DMS53 treated with DMSO at 0.1 percent for 48 hours (cell line): Measurements from ENCODE around the gene CST9L.
"Not testable (repeated sequence)": the region's sequence is repeated elsewhere in the genome, so short reads cannot be mapped to it uniquely, and the experiment has no call there.

Experiments
- DNase-seq: peaks from one replicate; lab custom pipeline; 2025; ENCODE audit not compliant: unreplicated experiment; lab: John Stamatoyannopoulos, UW

The CST9L gene

DNA sequence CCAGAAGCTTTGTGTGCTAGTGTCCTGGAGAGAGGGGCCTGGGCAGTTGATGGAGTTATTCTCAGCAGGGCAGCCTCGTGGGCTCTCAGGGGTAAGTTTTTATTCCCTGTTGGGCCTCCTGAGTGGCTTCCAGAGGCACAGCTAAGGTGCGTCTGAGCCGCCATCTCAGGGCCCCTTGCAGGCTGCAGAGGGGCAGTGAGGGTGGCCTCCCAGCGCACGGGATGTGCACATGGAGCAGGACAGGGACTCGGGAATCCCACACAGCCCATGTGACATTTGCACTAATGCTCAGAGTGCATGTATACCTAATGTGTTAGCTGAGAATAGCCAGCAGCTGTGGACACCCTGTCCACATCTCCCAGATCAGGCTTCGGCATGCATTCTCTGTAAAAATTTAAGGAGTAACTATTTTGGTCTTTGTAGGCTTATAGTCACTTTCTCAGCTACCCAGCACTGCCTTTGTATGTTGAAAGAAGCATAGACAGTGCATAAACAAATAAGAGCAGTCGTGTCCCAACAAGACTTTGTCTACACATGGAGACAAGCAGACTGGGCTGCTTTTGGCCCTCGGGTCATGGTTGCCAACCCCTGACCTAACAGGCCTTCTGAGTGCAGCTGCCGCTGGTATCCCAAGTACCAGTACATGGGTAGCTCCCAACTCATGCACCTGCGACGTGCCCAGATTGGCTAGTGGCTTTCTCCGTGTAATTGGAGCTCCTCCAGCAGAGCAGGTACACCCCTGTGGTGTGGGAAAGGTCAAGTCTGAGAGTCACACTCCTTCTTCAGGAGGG, 18.6 kb upstream of the CST9L start:
- no peak for DNase-seq

DNA sequence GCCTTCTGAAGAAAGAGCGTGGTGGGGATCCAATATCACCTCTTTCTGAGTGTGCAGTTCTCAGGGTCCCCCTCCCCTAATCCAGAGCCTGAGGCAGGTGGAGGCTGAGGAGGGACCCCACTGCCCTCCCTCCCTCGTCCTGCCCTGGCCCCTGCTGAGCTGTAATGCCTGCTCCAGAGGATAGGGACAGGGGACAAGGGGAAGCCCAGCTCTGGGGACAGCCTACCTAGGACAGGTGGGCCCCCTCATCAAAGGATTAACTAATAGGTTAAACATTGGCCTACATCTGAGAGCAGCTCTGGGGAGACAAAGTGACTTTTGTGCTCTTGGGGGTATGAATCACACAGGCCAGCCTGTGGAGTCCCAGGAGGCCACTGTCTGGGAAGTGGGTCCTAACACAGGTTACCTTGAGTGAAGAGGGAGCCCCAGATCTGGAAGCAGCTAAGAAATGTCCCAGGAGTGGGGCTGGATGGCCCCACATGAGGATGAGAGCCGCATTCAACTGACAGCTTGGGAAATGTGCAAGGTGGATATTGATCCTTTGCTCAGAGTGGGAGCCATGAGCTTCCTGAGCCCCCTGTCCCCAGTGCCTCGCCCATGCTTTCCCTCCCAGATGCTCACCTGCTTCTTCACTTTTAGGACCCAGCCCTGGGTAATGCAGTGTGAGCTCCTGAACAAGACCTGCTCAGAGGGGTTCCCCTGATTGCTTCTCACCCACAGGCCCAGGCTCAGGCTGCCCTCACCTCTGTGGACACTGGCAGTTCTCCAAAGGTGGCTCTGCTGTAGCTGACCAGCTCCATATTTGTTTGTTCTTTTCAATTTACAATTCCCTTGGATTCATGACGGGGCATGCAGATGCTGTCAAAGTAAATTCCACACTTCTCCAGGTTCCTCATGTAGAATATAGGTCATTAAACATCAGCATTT, 17.8 kb upstream of the CST9L start:
- DNase-seq, result no peak

DNA sequence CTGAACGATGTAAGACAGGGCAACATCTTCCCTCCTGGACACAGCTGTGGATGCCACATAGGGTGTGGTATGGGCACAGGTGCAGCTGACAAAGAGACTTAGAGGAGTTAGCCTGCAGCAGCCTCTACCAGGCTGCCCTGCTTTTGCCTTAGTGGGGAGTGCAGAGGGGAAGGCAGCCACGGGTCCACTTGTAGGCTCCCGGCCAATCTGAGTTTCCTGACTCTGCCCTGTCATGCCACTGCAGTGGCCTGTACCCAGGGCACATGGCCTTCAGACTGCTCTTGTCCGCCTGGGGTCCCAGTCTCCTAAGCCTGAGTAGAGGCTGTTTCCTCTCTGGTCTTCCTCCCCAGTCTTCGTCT, 17.1 kb upstream of the CST9L start:
- no peak for DNase-seq

DNA sequence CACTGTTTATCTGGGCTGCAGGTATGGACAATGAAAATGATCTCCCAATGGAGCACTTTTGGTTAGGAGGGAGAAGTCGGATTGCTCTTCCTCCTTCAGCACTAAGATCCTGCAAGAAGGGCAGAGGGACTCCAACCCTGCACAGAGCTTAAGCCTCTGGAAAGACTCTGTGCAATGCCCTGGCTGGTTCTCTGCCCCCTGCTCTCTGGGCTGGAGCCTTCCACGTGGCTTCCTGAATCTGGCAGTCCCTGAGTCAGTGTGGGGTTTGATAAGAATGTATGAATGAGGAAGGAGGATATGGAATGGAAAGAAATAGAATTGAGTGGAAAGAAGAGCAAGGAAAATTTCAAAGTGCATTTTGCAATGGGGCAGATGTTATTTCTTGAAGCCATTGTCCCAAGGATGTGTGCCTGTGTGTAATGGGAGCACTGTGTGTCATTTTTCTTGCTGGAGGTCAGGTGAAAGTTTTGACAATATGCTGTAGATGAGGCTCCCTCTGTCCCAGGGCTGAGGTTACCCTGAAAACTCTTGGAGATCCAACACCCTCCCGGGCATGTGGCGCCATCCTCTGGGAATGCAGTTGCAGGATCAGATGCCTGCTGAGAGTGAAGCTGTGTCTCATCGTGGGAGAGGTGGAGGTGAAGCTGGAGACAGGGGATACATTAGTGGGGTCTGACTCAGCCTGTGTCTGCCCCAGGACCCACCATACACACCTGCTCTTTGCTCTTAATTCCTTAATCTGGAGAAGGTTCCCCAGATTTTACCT, 16.3 kb upstream of the CST9L start:
- no peak for DNase-seq

DNA sequence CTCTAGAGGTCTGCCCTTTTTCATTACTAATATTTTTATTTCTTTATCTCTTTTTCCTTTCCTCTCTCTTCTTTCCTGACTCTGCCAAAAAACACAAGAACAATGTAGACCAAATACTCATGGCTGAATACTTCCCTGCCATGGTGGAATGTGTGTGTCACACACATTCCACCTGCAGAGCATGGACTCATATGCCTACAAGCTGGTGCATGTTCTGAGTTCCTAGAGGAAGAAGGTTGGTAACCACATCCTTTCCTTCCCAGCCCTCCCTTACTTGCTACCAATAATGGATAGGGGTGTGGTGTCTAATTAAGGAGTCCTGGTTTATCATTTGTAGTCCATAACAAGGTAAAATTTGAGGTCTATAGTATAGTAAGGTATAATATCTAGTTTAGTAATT, 15.2 kb upstream of the CST9L start:
- DNase-seq, result no peak

DNA sequence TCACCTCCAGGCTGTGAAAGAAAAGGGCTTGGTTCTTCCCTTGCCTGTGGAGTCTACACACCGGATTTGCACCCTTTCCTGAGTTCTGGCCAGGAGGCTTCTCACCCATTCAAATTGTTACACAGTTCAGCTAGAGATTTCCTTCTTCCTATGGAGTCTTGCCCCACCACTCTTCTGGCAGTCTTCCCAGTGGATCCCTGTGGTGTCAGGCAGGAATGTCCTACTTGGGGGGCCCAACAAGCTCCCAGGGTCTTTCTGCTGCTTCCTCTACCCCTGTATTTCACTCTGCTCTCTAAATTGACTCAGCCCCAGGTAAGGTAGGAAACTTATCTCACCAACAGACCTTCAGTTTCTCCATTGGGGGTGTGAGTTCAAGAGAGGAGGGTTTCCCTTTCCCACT, 14.0 kb upstream of the CST9L start:
- no peak for DNase-seq

DNA sequence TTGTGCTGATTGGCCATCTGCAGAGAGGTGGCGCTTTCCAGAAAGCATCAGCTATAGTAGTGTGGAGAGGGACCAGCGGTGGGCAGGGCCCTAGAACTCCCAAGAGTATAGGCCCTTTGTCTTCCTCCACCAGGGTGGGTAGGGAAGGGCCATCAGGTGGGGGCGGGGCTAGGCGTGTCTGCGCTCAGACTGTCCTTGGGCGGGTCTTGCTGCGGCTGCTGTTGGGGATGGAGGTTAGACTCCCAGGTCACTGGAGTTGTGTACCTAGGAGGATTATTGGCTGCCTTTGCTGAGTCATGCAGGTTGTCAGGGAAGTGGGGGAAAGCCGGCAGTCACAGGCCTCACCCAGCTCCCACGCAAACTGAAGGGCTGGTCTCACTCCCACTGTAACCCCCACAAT, 13.5 kb upstream of the CST9L start:
- not testable (repeated sequence) for DNase-seq

DNA sequence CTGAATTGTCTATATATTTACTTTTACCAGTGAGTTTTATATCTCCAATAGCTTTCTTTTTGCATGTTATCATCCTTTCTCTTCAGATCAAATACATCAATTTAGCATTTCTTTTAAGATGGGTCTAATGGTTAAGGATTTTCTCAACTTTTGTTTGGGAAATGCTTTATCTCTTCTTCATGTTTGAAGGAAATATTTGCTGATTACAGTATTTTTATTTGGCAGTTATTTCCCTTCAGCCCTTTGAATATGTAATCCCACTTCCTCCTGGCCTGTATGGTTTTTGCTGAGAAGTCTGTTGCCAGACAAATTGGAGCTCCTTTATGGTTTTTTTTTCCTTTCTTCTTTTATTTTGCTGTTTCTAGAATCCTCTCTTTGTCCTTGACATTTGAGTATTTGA, 6.7 kb upstream of the CST9L start:
- DNase-seq, result no peak

DNA sequence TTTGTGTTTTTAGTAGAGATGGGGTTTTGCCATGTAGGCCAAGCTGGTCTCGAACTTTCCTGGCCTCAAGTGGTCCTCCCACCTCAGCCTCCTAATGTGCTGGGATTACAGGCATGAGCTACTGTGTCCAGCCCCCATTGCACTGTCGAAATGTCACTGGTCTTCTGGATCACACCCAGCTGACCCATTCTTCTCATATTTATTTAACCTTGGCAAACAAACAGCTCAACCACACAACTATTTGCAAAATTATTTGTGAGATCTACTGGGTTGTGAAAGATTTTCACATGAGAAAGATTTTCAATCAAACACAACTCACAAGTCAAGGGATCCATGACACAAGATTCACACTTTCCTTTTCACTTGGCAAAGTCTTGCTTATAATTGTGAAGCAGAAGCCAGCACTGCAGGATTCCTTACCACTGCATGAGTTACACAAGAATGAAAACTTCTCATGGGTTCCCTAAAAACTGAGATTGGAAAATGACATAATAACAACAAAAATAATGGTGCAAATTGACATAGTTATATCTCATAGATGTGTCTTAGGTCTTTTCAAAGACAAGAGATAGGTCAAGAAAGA, 2.0 kb upstream of the CST9L start:
- no peak for DNase-seq

DNA sequence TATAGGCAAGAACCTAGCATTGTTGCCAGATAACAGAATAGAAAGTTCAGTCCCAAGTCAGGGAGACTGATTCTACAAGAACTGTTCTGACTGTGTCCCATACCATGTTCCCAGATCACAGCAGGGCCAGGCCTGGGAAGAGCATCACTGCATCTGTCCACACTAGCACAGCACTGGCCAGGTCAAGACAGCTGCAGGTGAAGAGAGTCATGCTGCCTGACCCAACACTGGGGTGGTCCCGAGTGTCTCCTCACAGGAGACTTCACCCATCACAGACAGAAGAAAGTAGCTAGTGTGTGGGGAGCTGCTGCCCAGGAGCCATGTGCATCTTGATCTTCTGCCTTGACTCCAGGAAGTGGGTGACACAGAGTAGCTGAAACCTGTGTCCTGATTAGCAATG, 1.3 kb upstream of the CST9L start:
- DNase-seq, result no peak

DNA sequence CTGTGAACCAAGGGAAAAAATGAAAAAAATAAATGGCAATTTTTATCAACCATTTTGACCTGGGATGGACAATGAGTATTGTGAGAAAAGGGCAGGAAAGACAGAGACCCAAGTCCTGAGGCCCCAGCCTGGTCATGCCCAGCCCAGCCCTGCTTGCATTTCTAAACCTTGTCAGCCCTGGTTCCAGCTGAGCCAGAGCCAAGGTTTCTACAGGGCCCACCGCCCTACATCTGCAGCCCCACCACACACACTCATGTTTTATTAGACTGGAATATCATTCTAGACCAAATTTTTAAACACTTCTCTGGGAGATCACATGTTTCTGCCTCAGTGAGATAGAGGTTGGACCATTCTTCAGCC, 667 bp upstream of the CST9L start:
- no peak for DNase-seq

DNA sequence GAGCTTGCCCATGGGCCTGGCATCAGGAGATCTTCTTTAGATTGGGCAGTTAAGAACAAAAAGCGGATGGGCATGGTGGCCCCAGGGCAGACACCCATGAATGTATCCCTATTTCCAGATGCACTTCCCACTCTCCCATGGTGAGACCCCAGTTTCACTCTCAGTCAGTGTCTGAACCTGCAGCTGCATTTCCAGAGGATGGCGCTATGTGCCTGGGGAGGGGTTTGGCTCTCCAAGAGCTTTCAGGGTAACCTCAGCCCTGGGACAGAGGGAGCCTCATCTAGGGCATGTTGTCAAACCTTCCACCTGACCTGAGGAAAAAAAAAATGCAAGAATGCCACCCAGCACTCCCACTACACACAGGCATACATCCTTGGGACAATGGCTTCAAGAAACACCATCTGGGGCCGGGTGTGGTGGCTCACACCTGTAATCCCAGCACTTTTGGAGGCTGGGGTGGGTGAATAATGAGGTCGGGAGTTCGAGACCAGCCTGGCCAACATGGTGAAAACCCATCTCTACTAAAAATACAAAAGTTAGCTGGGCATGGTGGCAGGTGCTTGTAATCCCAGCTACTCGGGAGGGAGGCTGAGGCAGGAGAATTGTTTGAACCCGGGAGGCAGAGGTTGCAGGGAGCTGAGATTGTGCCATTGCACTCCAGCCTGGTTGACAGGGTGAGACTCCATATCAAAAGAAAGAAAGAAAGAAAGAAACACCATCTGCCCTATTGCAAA, 1.9 kb downstream of the CST9L start:
- DNase-seq, result no peak

DNA sequence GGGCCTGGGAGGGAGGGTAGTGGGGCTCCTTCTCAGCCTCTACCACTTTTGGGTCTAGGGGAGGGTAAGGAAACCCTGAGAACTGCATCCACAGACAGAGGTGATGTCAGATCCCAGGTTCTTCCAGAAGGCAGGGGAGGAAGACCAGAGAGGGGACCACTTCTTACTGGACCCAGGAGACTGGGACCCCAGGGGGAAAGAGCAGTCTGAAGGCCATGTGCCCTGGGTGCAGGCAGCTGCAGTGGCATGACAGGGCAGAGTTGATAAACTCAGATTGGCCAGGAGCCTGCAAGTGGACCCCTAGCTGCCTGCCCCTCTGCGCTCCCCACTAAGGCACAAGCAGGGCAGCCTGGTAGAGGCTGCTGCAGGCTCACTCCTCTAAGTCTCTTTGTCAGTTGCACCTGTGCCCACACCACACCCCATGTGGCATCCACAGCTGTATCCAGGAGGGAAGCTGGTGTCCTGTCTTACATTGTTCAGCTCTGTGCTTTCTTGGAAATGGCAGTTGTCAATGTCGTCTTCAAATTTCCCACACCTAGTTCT, 2.7 kb downstream of the CST9L start:
- no peak for DNase-seq

DNA sequence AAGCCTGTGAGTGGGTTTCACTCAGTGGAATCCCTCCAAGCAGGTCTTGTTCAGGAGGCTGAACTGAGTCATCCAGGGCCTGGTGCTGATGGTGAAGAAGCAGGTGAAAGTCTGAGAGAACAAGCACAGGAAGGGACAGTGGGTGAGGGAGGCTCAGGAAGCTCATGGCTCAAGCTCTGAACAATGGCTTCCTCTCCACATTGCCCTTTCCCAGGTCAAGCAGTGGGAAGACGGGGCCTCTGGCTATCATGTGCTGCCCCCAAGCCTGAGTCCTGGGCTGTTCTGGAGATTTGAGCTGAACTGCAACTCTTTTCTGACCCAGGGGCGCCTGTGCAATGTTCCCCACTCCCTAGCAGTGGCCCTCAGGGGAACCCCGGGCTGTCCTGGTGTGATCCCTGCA, 3.4 kb downstream of the CST9L start:
- no peak for DNase-seq

DNA sequence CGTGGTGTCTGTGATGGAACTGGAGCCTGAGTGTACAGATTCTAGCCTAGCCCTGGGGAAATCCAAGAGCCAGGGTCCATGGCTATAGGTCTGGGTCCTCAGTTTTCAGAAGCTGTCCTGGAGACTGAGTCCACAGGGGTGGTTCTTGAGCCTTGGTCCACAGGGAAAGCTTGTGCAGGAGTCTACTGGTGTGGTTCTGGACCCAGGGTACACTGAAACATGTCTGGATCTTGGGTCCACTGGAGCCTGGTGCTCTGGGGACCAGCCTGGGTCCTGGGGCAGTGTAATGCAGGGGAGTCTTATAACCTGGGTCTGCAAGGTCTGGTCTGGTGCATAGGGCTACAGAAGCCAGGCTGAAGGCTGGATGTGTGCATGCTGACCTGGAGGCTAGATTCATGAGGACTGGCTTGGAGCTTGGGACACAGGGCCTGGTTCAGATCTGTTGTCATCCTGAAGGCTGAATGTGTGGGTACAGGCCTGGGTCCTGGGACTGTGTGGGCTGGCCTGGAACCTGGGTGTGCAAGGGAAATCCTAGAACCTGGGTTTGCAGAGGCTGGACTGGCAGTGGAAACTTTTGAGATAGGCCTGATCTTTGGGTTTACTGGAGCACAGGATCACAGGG, 5.5 kb downstream of the CST9L start:
- DNase-seq, result no peak

DNA sequence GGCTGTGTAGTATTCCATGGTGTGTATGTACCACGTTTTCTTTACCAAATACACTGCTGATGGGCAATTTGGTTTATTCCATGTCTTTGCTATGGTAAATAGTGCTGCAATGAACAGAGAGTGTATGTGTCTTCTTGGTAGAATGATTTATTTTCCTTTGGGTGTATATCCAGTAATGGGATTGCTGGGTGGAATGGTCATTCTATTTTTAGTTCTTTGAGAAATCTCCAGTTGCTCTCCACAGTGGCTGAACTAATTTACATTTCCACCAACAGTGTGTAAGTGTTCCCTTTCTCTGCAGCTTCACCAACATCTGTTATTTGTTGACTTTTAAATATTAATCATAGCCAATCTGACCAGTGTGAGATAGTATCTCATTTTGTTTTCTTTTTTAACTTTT, 13.9 kb downstream of the CST9L start:
- no peak for DNase-seq

DNA sequence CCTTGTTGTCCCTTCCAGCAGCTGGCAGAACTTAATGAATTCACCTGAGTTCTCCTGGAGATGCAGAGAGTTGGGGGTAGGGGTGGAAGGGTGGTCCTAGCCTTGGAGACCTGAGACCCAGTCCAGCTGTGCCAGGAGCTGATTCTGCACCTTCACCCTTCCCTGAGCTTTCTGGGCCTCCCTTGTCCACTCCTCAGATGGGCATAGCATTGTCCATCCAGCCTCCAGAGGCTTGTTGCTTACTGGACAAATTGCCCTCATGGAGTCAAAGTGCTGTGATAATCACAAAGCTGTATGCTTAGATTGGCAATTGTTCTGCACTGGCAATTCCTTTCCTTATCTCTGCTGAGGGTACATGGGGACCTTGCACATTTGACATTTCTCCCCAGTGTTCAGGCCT, 16.5 kb downstream of the CST9L start:
- no peak for DNase-seq

DNA sequence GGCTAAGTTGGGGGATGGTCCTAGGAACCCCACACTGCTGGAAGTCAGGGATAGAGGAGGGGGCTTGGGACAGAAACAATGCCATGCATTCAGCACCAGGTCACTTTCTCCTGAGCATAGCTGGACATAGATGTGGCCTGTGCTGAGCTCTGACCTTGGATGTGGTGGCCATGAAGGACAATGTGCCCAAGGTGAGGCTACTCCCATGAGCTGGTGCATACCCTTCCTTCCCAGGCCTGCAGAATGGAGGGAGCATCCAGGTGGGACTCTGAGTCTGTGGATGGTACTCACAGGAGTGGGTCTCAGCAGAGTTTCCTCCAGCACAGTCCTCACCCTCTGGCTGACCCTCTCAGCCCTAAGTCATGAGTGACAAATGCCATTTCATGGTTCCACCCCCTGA, 16.9 kb downstream of the CST9L start:
- DNase-seq, result no peak

DNA sequence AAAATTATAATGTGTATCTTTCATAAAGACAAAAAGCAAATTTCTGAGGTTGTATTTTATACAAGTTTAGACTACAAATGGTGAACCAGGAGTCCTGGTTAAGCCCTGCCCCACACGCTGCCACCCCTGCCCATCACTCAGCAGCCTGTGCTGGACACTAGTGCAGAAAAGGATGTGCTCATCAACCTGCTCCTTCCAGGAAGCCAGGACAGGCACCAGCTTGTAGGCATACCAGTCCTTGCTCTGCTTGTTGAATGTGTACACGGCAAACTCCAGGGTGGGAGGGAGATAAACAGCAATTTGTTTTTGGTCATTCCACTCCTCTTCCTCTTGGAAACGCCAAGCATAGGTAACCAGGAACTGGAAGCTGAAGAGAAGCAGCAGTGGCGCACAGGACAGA, 18.1 kb downstream of the CST9L start:
- no peak for DNase-seq

DNA sequence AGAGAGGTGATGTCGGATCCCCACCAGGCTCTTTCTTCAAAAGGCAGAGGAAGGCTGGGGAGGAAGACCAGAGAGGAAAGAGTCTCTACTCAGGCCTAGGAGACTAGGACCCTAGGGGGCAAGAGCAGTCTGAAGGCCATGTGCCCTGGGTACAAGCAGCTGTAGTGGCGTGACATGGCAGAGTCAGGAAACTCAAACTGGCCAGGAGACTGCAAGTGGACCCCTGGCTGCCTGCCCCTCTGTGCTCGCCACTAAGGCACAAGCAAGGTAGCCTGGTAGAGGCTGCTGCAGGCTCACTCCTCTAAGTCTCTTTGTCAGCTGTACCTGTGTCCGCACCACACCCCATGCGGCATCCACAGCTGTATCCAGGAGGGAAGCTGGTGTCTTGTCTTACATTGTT, 19.9 kb downstream of the CST9L start:
- DNase-seq, result no peak
